CD4-positive, alpha-beta T cell treated with Interleukin-10 for 1 hour (primary cell): ENCODE results near the gene SLCO1B3.
A peak's percentile ranks its signal among the peaks of the same experiment; 100 is the strongest.

Experiments
- DNase-seq: peaks from one replicate; pipeline ENCODE4 v3.0.0-alpha.2; 2020

SLCO1B3 gene

DNA sequence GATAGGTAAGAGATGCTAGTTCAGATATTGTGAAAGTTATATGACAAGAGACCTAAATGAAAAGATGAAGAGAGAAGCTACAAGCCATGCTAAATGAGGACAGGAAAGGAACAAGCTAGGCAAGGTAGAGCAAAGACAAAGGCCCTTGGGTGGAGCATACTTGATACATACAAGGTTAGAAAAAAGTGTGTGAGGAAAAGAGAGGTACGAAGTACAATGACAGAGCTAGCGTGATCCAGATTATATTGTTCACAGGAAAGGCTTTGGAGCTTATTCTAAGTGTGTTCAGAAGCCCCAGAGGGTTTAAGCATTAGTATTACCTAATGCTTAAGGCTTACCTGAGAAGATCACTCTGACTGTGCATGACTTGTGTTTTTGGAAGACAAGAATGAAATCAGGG lies 75.0 kb downstream of the SLCO1B3 start:
- DNase-seq, result no peak

DNA sequence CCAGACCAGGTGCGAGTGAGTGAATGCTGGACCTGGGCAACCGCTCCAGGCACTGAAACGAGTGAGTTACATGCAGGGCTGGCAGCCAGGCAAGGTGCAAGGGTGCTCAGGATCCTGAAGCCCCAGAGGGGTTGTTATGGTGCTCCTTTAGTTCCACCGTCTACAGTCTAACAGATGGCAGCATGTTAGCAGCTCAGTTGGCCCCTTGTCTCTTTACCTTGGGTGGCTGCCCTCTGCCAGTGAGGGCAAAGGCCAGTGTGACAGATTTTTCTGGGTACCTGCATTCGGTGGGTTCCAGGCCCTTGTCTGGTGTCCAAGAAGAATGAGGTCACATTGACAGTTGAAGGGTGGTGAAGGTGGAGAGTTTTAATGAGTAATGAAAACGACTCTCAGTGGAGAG lies 106.8 kb downstream of the SLCO1B3 start:
- no peak for DNase-seq

DNA sequence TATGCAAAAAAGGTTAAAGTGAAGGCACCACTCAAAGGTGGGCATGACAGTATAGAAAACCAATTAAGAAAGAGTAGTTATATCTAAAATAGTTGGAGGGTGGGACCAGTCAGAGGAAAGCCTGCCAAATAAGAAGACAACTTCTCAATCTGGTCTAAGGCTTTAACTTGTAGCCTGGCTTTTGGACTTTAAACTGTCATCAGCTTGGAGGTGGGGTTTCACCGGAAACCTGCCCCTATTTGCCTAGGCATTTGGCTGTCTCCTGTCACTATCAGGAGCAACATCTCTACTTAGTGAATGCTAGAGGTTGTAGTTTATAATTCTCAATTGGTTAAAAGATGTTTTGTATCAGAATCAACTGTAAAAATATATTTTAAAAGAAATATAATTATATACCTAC lies 107.3 kb downstream of the SLCO1B3 start:
- DNase-seq, result no peak

DNA sequence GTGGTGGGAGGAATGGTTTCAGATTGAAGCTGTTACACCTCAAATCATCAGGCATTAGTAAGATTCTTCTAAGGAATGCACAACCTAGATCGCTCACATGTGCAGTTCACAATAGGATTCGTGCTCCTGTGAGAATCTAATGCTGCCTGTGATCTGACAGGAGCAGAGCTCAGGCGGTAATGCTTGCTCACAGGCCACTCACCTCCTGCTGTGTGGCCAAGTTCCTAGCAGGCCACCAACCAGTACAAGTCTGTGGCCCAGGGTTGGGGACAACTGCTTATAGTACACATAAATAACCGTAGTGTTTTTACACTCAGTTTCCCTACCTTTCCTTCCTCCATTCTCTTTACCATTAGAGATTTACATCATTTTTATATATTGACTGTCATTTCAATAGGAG lies 121.4 kb downstream of the SLCO1B3 start:
- no peak for DNase-seq

DNA sequence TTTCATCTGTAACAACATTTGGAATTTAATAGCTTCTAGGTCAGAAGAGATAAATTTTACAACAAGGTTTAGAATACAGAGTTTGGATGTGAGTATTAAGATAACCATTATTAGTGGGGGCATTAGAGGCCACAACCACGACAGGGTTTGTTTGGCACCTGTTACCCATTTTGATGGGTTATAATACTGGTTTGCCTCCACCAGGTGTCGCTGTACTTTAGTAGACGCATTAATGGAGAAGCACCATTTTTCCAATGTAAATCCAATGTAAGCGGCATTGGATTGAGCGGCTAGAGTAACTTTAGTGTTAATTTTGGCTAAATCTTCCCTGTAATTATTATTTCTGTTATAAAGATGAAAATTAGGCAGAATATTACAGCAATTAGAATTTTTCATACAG lies 136.2 kb downstream of the SLCO1B3 start:
- peak; percentile 2 for DNase-seq

DNA sequence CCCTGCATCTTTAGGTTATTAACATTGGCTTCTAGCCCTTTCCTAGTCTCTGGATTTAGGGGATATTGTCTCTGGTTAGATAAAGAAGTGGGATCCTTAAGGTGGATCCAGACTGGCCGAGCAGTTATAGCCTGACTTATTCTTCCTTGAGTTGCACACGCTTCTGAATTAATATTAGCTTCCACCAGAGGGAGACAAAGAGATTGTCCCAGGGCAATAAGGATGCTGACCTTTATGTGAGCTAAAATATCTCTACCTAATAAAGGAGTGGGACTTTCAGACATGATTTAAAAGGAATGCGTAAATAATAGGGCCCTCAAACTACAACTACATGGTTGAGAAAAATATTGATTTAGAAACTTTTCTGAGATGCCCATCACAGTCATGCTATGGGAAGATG lies 139.7 kb downstream of the SLCO1B3 start:
- peak; percentile 4 for DNase-seq

DNA sequence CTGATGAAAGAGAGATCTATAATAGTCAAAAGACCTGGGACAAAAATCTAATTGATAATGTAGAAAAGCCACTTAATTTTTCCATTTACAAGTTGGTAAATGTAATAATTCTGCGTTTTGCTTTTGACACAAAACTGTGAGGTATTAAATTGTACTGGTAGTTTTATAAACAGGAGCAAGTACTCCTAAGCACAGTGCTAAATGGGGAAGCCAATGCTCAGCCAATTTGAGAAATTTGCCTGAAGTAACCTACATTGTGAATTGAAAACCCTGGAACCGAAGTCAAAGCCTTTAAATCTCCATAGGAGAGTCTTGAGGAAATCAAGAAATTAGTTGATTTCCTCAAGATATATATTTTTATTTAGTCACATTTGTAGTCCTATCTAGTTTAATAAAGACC lies 152.8 kb downstream of the SLCO1B3 start:
- no peak for DNase-seq

DNA sequence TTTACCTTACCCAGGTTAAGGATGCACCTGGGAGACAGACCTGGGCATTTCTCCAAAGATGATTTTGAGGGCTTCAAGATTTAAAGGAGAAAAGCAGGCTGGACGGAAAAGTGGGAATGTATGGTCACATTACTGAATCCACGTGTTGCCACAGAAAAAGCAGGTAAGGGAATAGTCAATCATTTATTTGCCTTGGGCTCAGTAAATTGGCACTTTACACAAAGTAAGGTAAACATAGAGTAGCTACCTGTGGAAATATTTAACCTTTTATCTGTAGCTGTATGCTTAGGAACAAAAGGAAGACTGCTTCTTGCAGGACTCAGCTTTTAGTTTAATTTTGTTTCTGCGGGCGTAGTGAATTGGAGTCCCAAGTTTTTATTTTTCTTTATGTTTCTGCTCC lies 153.3 kb downstream of the SLCO1B3 start:
- no peak for DNase-seq
